DND-41 (cell line): Measurements from ENCODE around the gene B4GALT6.

Experiments
- EZH2 ChIP-seq: IDR thresholded peaks from 3 replicates; pipeline ENCODE4 v1.6.1; 2012; ENCODE audit warnings: borderline replicate concordance, low read depth, mild to moderate bottlenecking, moderate library complexity, low read length, inconsistent platforms; ENCODE audit not compliant: severe bottlenecking
- TF ChIP-seq, protein P1 (sequence below): IDR thresholded peaks from 2 replicates; pipeline ENCODE4 v1.5.1; 2012; ENCODE audit warnings: borderline replicate concordance, low read length, moderate library complexity, mild to moderate bottlenecking; ENCODE audit not compliant: poor library complexity, severe bottlenecking; ENCODE audit errors: extremely low read depth

GRCh38 chr18:31651369-31651768 is 33.0 kb downstream of the B4GALT6 start:
- TF ChIP-seq, protein P1, sequence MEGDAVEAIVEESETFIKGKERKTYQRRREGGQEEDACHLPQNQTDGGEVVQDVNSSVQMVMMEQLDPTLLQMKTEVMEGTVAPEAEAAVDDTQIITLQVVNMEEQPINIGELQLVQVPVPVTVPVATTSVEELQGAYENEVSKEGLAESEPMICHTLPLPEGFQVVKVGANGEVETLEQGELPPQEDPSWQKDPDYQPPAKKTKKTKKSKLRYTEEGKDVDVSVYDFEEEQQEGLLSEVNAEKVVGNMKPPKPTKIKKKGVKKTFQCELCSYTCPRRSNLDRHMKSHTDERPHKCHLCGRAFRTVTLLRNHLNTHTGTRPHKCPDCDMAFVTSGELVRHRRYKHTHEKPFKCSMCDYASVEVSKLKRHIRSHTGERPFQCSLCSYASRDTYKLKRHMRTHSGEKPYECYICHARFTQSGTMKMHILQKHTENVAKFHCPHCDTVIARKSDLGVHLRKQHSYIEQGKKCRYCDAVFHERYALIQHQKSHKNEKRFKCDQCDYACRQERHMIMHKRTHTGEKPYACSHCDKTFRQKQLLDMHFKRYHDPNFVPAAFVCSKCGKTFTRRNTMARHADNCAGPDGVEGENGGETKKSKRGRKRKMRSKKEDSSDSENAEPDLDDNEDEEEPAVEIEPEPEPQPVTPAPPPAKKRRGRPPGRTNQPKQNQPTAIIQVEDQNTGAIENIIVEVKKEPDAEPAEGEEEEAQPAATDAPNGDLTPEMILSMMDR = no peak
- no peak for TF ChIP-seq EZH2
